Endothelial cell of umbilical vein (primary cell): ENCODE results near the gene CADPS. TPM values are rescaled to one million over a fixed set of nuclear protein-coding genes. Genes with fewer than 3 reads are reported as not detected.

Experiments used
- BruUV-seq: library from RNA; stranded (reverse); fragments of 400-500 nt; replicated peaks from 2 replicates; lab custom pipeline; 2021; lab: Mats Ljungman, UMichigan
- CTCF ChIA-PET: fragments of 300-600, 350-600 bp; sonication (Branson Sonifier 250); formaldehyde crosslinking; loops from one replicate; lab custom pipeline; 2021; ENCODE audit warnings: antibody characterized with exemption, inconsistent platforms; lab: Charles Lee
- POLR2A ChIA-PET: fragments of 300-600, 350-600 bp; sonication (Branson Sonifier 250); formaldehyde crosslinking; loops from one replicate; lab custom pipeline; 2021; ENCODE audit warnings: antibody characterized with exemption, inconsistent platforms; lab: Charles Lee
- DNase-seq: peaks from one replicate; pipeline ENCODE4 v3.0.0-alpha.2; 2011; ENCODE audit warnings: low read depth, low spot score
- FAIRE-seq: peaks from 2 replicates; lab custom pipeline; 2011; peaks lifted over from hg19 to GRCh38; lab: Jason Lieb, UNC
- H2AFZ ChIP-seq: 2 replicates; pipeline ENCODE4 v1.6.0; 2012; ENCODE audit warnings: low read depth, low read length, control low read depth, inconsistent platforms
- H3K27ac ChIP-seq: 2 replicates; pipeline ENCODE4 v1.5.1; 2011; ENCODE audit warnings: low read depth, mild to moderate bottlenecking, control low read depth, low read length, moderate library complexity; ENCODE audit not compliant: insufficient read depth
- H3K27me3 ChIP-seq, 2 experiments: 2 replicates each; pipeline versions ENCODE4 v1.6.0 to v1.6.1; 2011; ENCODE audit warnings: low read length in 2 of 2, mixed read lengths in 1 of 2; ENCODE audit not compliant: control insufficient read depth in 2 of 2, insufficient read depth in 2 of 2
- H3K36me3 ChIP-seq, 2 experiments: 2 replicates in 1 of 2; 3 replicates in 1 of 2; pipeline ENCODE4 v1.5.1; 2011; ENCODE audit warnings: low read length in 2 of 2, mild to moderate bottlenecking in 1 of 2, moderate library complexity in 1 of 2; ENCODE audit not compliant: control insufficient read depth in 2 of 2, insufficient read depth in 2 of 2; ENCODE audit errors: extremely low read depth in 1 of 2
- H3K4me1 ChIP-seq: 3 replicates; pipeline ENCODE4 v1.5.1; 2011; ENCODE audit warnings: mild to moderate bottlenecking, low read length; ENCODE audit not compliant: control insufficient read depth, insufficient read depth; ENCODE audit errors: extremely low read depth
- H3K4me2 ChIP-seq: 2 replicates; pipeline ENCODE4 v1.6.1; 2011; ENCODE audit warnings: low read length, control low read depth, mixed read lengths; ENCODE audit not compliant: insufficient read depth
- H3K4me3 ChIP-seq, 3 experiments: fragments of 200-600 bp in 1 of 3; sonication (generic), shearing (Covaris generic) in 1 of 3; replicated peaks in 1 of 3; 2 replicates each; pipeline ENCODE4 v1.5.1; 2011 to 2016; ENCODE audit warnings: control low read depth in 3 of 3, low read length in 3 of 3, mild to moderate bottlenecking in 2 of 3, inconsistent platforms in 1 of 3, low read depth in 1 of 3, moderate library complexity in 1 of 3; ENCODE audit not compliant: insufficient read depth in 1 of 3
- H3K79me2 ChIP-seq: 2 replicates; pipeline ENCODE4 v1.6.0; 2012; ENCODE audit warnings: low read length, inconsistent platforms; ENCODE audit not compliant: control insufficient read depth, insufficient read depth
- H3K9ac ChIP-seq: replicated peaks from 2 replicates; pipeline ENCODE3; 2011; ENCODE audit warnings: low read length, control low read depth; ENCODE audit not compliant: insufficient read depth; ENCODE audit errors: extremely low read depth
- H3K9me1 ChIP-seq: replicated peaks from 3 replicates; pipeline ENCODE4 v1.6.0; 2011; ENCODE audit warnings: mild to moderate bottlenecking, low read length; ENCODE audit not compliant: control insufficient read depth, insufficient read depth; ENCODE audit errors: extremely low read depth
- H3K9me3 ChIP-seq: replicated peaks from 2 replicates; pipeline ENCODE4 v1.5.1; 2012; ENCODE audit warnings: low read length, inconsistent platforms; ENCODE audit not compliant: control insufficient read depth, insufficient read depth
- H4K20me1 ChIP-seq: replicated peaks from 2 replicates; pipeline ENCODE3; 2011; ENCODE audit warnings: mild to moderate bottlenecking, low read length; ENCODE audit not compliant: control insufficient read depth, insufficient read depth; ENCODE audit errors: extremely low read depth
- CTCF ChIP-seq, 2 donors: IDR thresholded peaks; 1 replicate in 1 of 2; 2 replicates in 1 of 2; pipeline ENCODE4 v1.5.1; 2011; ENCODE audit warnings: low read length in 2 of 2, mild to moderate bottlenecking in 2 of 2, moderate library complexity in 2 of 2, control low read depth in 1 of 2, inconsistent platforms in 1 of 2, low read depth in 1 of 2; ENCODE audit not compliant: insufficient read depth in 1 of 2; ENCODE audit errors: extremely low read depth in 1 of 2
- EZH2 ChIP-seq: IDR thresholded peaks from 2 replicates; pipeline ENCODE4 v1.6.1; 2012; ENCODE audit warnings: borderline replicate concordance, low read depth, mild to moderate bottlenecking, moderate library complexity, low read length, inconsistent platforms; ENCODE audit not compliant: severe bottlenecking
- FOS ChIP-seq: IDR thresholded peaks from 2 replicates; pipeline ENCODE4 v1.6.1; 2011; ENCODE audit warnings: mild to moderate bottlenecking, low read length, moderate library complexity, borderline replicate concordance; ENCODE audit not compliant: insufficient read depth
- GATA2 ChIP-seq: IDR thresholded peaks from 2 replicates; pipeline ENCODE4 v1.7.0; 2011; ENCODE audit warnings: low read depth, mild to moderate bottlenecking, moderate library complexity, mixed read lengths, low read length; ENCODE audit not compliant: insufficient read length, insufficient read depth
- JUN ChIP-seq: IDR thresholded peaks from 2 replicates; pipeline ENCODE4 v1.6.1; 2011; ENCODE audit warnings: borderline replicate concordance, low read depth; ENCODE audit not compliant: insufficient read length, insufficient read depth
- POLR2AphosphoS5 ChIP-seq: IDR thresholded peaks from 2 replicates; pipeline ENCODE4 v1.6.1; 2012; ENCODE audit warnings: low read depth, mild to moderate bottlenecking, control low read depth, low read length, moderate library complexity; ENCODE audit not compliant: insufficient read depth
- dilution Hi-C: fragments of 300-500 bp; cut with MboI; formaldehyde crosslinking; loops from one replicate; pipeline ENCODE4 v1.15.0; 2019; ENCODE audit warnings: low sequenced_read_pairs; ENCODE audit not compliant: extremely low pct_ligation_motif_present
- intact Hi-C: fragments of 100-400 bp; cut with micrococcal nuclease; formaldehyde crosslinking; loops from one replicate; pipeline ENCODE4 v1.10.0; 2022
- polyA plus RNA-seq, 4 experiments: library from polyadenylated mRNA; depleted of rRNA in 3 of 4; stranded (reverse) in 3 of 4; unstranded in 1 of 4; fragments of >200 nt; gene quantifications; 2 replicates each; pipeline versions ENCODE4 v1.2.1 to v1.2.3, GENCODE V29; 2011 to 2012; ENCODE audit warnings: missing spikeins in 1 of 4
- total RNA-seq: library from RNA; stranded (reverse); gene quantifications from 2 replicates; pipeline ENCODE4 v1.2.3, GENCODE V29; 2021

Gene CADPS
- total and polyA plus RNA-seq, 2 donors (not counting 3 experiments of a cell fraction or from before 2014, with no cell fraction given), result not detected

DNA sequence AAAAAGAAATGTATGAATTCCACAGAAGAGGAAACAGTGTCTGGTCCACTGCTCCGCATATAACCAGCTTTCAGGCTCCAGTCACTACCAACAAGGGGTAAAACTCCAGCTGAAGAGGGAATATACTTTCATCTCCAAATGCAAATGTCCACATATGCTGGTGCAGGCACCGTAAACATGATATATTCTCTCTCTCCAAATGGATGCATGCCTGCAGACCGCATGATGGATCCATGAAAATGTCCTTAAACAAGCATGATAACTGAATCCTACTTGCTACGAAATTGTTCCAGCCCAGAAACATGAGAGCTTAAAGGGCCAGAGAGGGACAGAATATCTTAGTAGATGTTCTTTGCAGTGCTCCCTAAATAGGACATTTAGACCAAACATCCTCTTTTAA, 351.5 kb downstream of the CADPS start:
- dilution Hi-C loops (no loop called here), intact Hi-C loops (no loop called here)
- FAIRE-seq (no peak), DNase-seq (no peak)
- no peaks in the 10 kb centered on the region for H3K27me3 ChIP-seq
- H3K9me3 ChIP-seq, result no peaks in the 10 kb centered on the region
- no peak overlapping the region for H3K27ac ChIP-seq
- no peak overlapping the region for H2AFZ ChIP-seq
- ChIA-PET POLR2A (no interaction called here), CTCF (interaction anchor here (1.2 kb wide), 1 partner anchor 36 kb away, joined by 3 read pairs; no protein-coding TSS in a partner anchor)
- no peaks in the 10 kb centered on the region for H4K20me1 ChIP-seq
- H3K36me3 ChIP-seq, result no peaks in the 10 kb centered on the region
- no TSS peak for BruUV-seq
- no peak overlapping the region for H3K4me2 ChIP-seq
- no peak overlapping the region for H3K4me3 ChIP-seq
- no peak overlapping the region for H3K9ac ChIP-seq
- no peak for TF ChIP-seq CTCF (IDR thresholded peaks at IDR 0.05; ENCODE audit: extremely low read depth in 1 of 2, insufficient read depth in 1 of 2, low read depth in 1 of 2, low read length in 2 of 2)
- TF ChIP-seq GATA2, result no peak
- TF ChIP-seq EZH2, result no peak
- TF ChIP-seq FOS, result no peak
- no peak for TF ChIP-seq JUN
- no peak for TF ChIP-seq POLR2AphosphoS5
- H3K9me1 ChIP-seq, result no peaks in the 10 kb centered on the region
- H3K4me1 ChIP-seq, result no peaks in the 10 kb centered on the region
- H3K79me2 ChIP-seq, result no peaks in the 10 kb centered on the region
